Stimulated activated CD8-positive, alpha-beta memory T cell treated with anti-CD3 and anti-CD28 coated beads, Interleukin-4, amount 100 ng/mL, for 4 hours (primary cell): ENCODE results near the gene GTF3C4.

Experiments used
- DNase-seq, 2 donors: peaks; one replicate each; pipeline ENCODE4 v3.0.0-alpha.2; 2020; ENCODE audit warnings: low read depth in 2 of 2, low spot score in 1 of 2

GTF3C4 gene

GRCh38 chr9:132730054-132731033 lies 60.1 kb downstream of the GTF3C4 start:
- DNase-seq: no peak

- DNase-seq: no peak
Observed at GRCh38 chr9:132731230-132731629, 61.0 kb downstream of the GTF3C4 start.

- no peak for DNase-seq
Observed at GRCh38 chr9:132732326-132733259, 62.3 kb downstream of the GTF3C4 start.

GRCh38 chr9:132733260-132733815 lies 63.1 kb downstream of the GTF3C4 start:
- no peak for DNase-seq

GRCh38 chr9:132739710-132740310 lies 69.5 kb downstream of the GTF3C4 start:
- DNase-seq: no peak

- DNase-seq: no peak
Observed at GRCh38 chr9:132740526-132741309, 70.5 kb downstream of the GTF3C4 start.

- DNase-seq: no peak
Observed at GRCh38 chr9:132742821-132743311, 72.6 kb downstream of the GTF3C4 start.

GRCh38 chr9:132743931-132744479 lies 73.7 kb downstream of the GTF3C4 start:
- no peak for DNase-seq
